ENCODE data around the gene CBARP. TPM values are rescaled to one million over a fixed set of nuclear protein-coding genes. Genes with fewer than 3 reads are reported as not detected.

The CBARP gene
- total RNA-seq, 1 experiment from 2014 or later = 1.8 TPM

DNA sequence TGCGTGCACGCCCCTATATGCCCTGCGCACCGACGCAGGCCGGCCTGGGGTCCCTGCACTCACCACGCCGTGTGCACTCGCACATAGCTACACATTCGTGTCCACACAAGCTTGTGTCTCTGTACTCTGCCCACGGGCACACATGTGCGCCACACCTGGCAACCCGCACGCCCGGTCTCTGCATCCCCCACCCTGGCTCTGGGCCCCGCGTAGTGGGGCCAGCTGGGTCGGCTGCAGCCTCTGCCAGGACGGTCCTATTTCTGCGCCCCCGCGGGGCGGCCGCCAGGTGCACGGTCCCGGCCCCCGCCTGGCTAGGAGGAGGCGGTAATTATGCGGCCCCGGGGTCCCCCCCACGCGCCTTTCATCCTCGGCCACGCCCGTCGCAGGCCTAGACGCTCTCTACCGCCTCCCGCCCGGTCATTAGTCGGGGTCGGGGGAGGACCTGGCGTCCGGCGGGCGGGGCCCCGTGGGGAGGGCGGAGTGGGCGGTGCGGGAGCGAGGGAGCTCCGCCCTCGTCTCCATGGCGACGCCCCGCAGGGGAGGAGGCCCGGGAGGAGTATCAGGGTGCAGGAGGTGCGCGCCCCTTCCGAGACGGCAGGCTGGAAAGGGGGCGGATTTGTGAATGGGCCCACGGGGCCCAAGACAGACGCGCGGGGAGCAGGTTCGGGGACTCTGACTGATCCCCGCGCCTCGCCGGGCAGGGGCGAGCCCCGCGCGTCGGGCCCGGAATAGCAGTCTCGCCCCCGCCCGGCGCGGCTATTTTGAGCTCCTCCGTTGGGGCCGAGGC, 28.5 kb upstream of the CBARP start:
- peak; percentile 84 for DNase-seq (ENCODE audit: extremely low read depth, low read depth)

DNA sequence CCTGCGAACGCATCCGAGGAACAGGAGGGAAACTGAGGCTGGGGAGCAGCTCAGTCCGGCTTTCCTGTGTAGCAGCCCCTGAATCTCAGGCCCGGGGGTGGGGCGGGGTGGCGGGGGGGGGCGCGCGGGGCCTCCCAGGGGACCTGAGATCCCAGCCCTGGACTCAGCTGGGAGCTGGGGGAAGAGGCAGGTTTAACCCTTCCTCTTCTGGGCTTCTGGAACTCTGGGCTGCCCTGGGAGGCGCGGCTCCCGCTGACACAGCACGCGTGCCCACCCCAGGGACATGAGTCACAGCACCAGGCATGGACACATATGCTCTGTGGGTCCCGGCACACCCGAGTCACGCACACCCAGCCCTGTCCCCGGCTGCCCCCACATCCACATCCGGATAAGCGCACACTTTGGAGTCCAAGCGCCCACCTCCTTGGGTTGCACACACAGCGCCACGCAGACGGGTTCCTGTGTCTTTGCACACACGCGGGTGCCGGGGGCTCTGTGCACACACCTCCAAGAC, 27.9 kb upstream of the CBARP start:
- no peak for DNase-seq (ENCODE audit: extremely low read depth, low read depth)

DNA sequence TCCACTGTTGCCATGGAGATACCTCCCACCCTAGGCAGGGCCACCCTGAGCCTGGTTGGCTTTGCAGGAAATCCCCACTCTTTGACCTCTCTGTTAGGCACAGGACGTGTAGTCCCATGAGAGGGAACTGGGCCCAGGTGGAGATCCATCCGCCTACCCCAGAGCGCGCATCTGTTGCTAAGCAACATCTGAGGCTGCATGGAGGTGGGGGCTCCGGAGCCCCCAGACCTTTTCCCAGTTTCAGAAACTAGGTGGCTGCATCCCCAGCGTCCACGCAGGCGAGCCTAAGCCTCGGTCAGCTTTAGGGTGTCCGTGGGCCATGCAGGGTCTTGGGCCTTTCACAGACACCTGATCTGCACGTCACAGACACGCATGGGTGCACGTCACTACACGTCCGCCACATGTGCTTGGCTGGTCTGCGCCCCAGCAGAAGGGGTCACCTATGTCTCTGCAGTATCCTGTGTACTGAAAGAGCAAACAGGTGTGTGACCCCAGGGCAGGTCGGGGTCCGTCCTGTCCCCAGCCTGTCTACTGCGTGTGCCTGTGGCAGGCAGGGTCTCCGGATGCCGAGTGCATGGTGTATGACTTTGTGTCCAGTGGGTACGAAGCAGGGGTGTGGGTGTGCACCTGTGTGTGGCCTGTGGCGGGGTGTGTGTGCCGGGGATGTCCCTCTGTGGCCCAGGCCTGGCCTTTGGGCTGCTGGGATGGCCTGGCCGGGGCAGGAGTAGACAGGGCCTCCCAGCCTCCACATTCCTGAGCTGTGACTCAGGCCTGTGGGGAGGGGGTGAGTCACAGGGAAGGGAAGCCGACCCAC, 27.2 kb upstream of the CBARP start:
- peak; percentile 80 for DNase-seq (ENCODE audit: extremely low read depth, low read depth)

DNA sequence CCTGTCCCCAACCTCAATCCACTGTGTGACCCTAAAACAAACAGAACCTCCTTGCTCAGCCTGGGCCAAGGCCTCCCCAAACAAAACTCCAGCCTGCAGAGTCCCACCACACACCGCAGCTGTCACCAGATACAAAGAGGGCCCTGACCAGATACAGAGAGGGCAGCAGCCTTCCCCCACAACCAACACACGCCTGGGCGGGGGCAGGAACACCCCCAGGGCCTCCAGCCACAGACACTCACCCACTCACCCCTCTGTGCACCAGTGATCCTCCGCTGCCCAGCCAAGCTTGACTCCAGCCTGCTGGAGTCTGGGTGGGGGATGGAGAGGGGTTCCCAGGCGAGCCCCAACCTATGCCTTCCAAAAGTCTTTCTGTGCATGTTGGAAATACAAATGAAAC, 25.4 kb upstream of the CBARP start:
- DNase-seq (ENCODE audit: extremely low read depth, low read depth) = no peak

DNA sequence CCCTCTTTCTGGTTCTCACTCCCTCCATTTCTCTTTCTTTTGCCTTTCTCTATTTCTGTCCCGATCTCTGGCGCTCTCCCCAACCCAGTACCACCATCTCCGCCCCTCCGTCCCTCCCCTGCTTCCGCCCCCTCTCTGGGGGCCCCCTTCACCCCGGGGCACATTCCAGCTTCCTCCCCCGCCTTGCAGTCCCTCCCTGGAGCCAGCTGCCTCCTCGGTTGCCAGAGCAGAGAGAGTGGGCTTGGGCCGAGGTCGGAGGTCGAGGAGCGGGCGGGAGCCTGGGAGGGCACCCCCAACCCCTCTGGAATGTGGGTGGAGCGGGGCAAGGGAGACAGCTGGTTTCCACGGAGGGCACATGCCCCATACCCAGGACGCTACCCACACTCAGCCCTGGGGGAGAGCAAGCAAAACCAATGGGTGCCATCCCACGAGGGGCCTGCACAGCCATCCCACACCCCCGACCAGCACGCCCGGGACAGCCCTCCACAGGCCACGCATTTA, 24.9 kb upstream of the CBARP start:
- no peak for DNase-seq (ENCODE audit: extremely low read depth, low read depth)

DNA sequence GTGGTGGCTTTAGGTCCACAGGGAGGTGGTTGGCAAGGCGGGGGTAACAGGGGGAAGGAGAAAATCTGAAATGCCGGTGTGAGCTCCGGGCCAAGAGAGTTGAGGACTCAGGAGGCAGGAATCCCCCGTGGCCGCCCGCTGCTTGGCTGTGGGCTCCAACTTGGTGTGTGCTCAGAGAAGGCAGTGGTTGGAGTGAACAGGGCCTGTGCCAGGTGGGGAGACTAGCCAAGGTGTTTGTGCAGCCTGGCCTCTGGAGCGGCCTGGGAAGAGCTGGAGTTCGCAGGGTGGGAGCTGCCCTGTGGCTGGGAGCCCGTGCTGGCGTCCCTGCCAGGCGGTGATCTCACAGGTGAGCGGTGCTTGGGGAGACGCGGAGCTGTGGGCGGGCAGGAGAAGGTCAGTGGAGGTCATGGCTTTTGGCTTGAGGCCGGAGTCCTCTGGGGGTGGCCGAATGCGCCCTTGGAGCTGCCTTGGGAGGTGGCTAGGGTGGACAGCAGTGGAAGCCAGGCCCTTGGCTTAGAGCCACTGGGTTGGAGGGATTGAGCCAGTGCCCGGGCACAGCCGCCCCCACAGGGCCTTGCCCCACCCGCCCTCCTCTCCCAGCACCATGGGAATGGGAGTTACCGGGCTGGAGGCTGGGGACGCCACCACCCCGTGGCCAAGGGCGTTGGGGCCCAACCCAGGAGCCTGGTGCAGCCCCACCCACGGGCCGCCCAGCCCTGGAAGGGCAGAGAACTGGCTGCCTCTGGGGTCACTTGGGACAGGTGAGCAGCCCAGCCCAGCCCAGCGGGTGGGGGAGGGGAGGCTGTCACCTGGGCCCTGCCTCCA, 24.2 kb upstream of the CBARP start:
- no peak for DNase-seq (ENCODE audit: extremely low read depth, low read depth)

DNA sequence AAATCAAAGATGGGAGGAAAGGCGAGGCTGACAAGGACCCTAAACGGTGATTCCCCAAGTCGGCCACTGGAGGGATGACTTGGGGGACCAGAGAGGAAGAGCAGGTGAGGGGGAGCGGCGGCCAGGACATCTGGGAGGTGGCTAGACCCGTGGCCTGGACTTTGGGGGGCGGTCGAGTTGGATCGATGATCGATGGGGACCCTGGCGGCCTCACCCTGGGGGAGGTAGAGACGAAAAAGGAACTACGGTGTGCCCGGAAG, 23.7 kb upstream of the CBARP start:
- no peak for DNase-seq (ENCODE audit: extremely low read depth, low read depth)

DNA sequence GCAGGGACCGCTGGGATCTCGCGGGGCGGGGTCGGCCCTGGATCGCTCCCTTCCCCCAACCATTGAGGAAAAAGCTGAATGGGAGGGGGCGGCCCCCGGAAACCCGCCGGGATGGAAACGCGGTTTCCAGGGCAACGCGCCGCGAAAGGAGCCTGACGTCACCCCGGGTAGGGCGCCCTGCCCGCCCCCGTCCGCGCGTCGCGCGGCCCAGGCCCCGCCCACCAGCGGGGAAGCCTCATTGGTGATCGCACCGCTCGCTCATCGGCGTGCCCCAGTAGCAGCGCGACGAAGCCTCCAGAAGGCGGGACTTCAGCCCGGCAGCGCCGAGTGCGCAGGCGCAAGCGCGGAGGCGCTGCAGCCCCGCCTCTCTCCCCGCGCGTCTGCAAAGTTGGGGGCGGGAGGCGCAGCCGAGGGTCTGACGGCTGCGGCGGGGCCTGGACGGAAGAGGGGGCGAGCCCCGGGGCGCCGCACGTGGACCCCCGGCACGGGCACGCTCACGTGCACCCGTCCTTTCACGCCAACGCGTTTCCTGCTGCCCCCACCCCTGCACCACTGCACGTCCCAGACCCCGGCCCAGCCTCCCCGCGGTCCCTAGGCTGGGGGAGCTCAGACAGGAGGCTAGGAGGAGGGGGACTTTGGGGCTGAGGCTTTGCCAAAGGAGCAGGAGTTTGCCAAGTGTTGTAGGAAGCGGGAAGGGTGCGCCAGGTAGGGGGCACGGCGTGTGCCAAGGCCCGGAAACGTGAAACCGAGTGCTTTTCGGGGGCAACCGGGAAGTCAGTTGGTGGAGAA, 23.1 kb upstream of the CBARP start:
- DNase-seq (ENCODE audit: extremely low read depth, low read depth) = peak; percentile 91

DNA sequence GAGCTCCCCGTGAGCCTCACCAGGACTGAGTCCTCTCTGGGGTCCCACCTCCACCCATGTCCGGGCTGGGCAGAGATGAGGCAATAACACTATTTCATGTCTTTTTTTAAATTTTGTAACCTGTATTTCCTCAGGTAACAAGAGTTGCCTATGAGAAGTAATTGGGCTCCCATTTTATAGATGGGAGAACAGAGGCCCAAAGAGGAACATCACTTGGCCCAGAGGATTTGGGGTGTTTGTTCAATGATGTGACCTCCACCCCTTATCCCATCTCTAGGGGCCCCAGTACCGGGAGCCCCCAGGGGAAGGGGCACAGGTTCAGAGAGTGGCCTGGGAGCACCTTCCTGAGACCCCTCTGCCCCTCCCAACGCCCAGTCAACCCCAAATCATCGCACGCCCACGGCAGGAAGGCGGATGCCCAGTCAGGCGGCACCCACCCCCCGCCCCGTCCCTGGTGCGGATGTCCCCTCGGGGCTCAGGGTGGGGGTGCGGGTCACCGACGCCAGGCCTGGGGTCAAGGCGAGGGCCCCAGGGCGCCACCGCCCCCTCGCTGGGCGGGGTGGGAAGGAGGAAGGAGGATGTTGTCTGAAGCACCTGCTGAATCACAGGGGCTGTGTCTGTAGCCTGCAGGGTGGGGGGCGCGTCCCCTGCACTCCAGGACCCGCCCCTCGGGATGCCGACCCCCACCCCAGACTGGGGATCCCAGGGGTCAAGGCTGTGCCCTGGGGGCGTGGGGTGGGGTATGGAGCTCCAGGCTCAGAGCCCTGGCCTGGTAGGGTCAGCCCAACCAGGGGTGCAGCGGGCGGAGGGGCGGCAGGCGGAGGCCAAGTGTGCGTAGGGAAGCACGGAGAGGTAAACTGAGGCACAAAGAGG, 22.3 kb upstream of the CBARP start:
- DNase-seq (ENCODE audit: extremely low read depth, low read depth) = no peak

DNA sequence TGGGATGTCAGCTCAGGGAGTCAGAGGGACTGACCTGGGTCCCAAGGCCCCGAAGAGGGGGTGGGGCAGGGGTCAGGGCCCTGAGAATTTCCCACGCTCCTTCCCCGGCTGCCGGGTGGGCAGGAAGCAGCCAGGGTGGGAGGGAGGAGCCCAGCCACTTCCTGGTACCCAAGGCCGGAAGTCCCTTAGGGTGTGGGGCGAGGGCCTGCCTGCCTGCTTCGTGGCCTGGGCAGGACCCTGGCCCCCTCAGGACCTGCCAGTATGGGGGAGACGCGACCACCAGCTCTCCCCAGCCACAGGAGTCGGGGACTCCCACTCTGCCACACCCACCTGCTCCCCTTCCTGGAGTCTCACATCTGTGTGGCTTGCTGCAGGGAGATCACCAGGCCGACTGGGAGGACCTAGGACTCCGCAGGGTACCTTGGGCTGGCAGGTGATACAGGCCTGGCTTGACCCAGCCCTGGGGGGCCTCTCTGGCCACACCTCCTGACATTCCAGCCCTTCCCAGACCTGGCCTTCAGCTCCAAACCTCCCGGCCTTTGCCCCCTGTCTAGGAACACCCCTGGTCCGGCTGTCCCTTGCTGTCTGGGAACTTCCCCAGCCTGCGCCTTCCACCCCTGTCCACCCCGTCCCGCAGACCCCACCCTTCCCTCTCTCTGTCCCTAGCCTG, 21.5 kb upstream of the CBARP start:
- peak; percentile 52 for DNase-seq (ENCODE audit: extremely low read depth, low read depth)

DNA sequence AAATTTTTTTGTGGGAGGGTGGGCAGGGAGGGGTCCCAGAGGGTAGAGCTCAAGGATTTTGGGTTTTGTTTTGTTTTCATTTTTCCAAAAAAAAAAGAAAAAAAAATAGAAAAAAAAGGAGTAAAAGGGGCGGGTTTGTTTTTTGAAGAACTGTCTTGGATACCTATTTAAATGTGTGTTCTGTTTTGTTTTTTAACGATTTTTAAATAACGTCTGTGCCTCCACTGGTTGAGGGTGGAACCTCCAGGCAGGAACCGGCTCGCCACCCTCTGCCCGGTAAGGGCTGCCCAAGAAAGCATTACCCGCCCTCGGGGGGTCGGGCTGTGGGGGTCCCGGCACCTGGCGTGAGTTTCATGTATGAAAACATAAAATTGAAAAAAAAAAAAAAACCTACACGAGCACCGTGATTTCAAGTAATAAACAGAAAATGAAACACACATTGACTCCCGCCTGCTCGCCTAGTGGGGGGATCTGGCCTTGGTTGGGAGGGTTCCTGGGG, 21.0 kb upstream of the CBARP start:
- no peak for DNase-seq (ENCODE audit: extremely low read depth, low read depth)

DNA sequence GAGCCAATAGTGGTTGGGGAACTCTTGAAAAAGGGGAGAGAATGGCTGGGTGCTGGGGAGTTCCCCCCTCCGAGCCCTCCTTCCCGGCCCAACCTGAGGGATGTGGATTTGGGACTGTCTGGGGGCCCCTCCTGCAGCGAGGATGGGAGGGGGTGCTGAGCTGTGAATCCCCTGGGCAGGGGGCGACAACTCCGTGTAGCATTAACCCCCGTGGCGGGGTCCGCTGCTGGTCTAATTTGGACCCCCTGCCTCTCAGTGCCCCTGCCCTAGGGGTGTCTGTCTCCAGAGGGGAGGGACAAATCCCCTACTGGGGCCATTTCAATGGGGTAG, 20.3 kb upstream of the CBARP start:
- no peak for DNase-seq (ENCODE audit: extremely low read depth, low read depth)

DNA sequence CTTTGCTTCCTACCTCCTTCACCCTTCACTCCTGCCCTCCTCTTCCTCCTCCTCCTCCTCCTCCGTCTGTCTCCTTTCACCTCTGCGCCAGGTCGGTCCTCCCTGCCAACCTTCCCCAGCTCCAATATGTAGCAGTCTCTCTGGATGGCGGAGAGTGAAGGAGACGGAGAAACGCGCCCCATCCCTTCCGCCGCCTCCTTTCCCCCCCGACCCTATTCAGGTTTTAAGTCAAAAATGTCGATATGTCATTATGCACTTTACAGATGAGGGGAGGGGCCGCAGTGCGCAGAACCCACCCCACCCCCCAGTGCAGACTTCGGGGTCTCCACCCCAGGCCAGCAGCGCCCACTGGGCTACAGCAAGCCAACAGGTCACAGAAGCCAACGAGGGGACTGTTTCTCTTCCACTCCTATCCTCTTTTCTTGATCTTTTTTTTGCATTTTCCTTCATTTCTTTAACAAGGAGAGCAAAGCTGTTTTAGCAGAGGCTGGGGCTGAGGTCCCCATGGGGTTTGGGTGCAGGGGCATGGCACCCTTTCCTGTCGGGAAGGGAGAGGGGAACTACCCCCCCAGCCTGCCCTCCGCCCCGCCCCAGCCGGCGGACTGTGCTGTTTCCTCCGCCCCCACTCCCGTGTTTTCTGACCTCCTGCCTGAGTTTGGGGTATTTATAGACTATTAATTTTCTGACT, 19.8 kb upstream of the CBARP start:
- DNase-seq (ENCODE audit: extremely low read depth, low read depth) = no peak

DNA sequence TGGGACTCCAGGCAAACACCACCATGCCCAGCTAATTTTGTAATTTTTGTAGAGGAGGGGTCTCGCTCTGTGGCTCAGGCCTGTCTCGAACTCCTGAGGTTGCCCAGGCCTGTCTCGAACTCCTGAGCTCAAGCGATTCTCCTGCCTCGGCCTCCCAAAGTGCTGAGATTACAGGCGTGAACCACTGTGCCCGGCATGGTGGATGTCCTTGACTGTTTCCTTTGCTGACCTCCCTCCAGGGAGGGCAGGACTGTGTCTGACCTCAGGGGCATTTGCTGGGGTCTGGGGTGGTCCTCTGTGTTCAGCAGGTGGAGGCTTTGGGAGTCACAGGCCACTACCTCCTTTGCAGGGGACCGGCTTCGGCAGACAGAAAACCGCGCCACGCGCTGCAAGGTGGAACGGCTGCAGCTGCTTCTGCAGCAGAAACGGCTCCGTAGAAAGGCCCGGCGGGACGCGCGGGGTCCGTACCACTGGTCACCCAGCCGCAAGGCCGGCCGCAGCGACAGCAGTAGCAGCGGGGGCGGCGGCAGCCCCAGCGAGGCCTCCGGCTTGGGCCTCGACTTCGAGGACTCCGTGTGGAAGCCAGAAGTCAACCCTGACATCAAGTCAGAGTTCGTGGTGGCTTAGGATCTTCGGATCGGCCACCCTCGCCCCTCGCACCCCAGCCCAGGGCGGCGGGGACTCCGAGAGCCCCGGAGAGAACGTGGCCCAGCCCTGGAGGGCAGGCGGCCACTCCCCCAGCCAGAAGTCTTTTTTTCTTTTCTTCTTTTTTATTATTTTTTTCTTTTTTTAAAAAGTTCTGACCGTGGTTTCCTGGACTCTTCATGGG, 19.1 kb upstream of the CBARP start:
- DNase-seq (ENCODE audit: extremely low read depth, low read depth) = no peak

DNA sequence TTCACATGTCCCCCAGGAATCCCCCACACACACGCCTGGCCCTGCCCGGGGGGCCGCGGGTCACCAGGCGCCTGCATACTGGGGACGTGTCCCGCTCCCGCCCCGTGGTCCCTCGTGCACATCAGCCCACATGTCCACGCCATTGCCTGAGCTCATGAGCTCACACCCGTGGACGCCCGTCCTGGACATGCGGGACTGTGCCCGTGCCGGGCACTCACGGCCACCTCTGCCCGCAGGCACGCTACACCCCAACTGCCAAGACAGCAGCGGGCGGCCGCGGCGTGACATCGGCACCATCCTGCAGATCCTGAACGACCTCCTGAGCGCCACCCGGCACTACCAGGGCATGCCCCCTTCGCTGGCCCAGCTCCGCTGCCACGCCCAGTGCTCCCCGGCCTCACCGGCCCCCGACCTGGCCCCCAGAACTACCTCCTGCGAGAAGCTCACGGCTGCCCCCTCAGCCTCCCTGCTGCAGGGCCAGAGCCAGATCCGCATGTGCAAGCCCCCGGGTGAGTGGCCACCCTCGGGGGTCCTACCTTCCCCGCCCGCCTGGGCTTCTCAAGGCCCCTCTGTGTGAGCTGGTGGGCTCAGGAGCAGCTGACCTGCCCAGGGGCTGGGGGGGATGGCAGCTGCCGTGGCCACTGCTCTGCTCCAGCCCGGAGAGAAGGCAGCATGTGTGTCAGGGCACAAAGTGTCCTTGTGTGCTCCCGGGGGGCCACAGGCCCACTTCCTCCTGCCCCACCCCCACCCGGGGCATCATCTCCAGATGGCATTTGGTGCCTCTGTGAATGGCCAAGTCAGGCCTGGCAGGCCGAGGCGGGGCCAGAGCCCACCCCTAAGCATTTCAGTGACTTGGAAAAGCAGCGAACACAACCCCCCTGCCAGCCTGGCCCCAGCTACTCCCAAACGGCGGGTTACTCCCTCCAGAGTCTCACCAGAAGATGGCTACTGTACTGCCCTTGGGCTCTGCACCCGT, 17.7 kb upstream of the CBARP start:
- DNase-seq (ENCODE audit: extremely low read depth, low read depth) = no peak
